IMR-90 (cell line): ENCODE results near the gene ALK. TPM values are rescaled to one million over a fixed set of nuclear protein-coding genes. Genes with fewer than 3 reads are reported as not detected.

Experiments
- ATAC-seq: fragments of 200-7000 bp; cut with Tn5 transposase; 2 replicates; pipeline ENCODE4 v1.9.1; 2020; ENCODE audit warnings: low read depth, mild to moderate bottlenecking, moderate library complexity
- BruUV-seq: library from RNA; stranded (reverse); fragments of 400-500 nt; replicated peaks from 2 replicates; lab custom pipeline; 2021; lab: Mats Ljungman, UMichigan
- CTCF ChIA-PET: fragments of 300-600 bp; formaldehyde crosslinking; extraction: SDS; loops from one replicate; lab custom pipeline; 2021; ENCODE audit warnings: antibody characterized with exemption; lab: Yijun Ruan, JAX
- POLR2A ChIA-PET: fragments of 300-600 bp; sonication (Branson Sonifier 250); formaldehyde crosslinking; loops from one replicate; lab custom pipeline; 2022; ENCODE audit warnings: antibody characterized with exemption; ENCODE audit not compliant: unreplicated experiment; lab: Charles Lee
- DNase-seq: peaks from one replicate; pipeline ENCODE4 v3.0.0; 2013
- H2AFZ ChIP-seq: replicated peaks from 2 replicates; pipeline ENCODE3; 2013; ENCODE audit warnings: low read length, mild to moderate bottlenecking; ENCODE audit not compliant: poor library complexity
- H2AK5ac ChIP-seq: 2 replicates; pipeline ENCODE4 v1.6.1; 2013; ENCODE audit warnings: low read depth, low read length, inconsistent platforms
- H2AK9ac ChIP-seq: replicated peaks from 2 replicates; pipeline ENCODE3; 2013; ENCODE audit warnings: mild to moderate bottlenecking, low read depth, low read length, moderate library complexity; ENCODE audit not compliant: poor library complexity
- H2BK120ac ChIP-seq: 2 replicates; pipeline ENCODE4 v1.6.1; 2013; ENCODE audit warnings: low read depth, low read length, inconsistent platforms
- H2BK15ac ChIP-seq: 3 replicates; pipeline ENCODE4 v1.6.1; 2013; ENCODE audit warnings: low read depth, low read length, inconsistent platforms
- H2BK20ac ChIP-seq: 2 replicates; pipeline ENCODE4 v1.6.1; 2013; ENCODE audit warnings: low read depth, mild to moderate bottlenecking, inconsistent platforms, low read length, moderate library complexity
- H2BK5ac ChIP-seq: 2 replicates; pipeline ENCODE4 v1.6.1; 2013; ENCODE audit warnings: mild to moderate bottlenecking, low read depth, low read length, inconsistent platforms; ENCODE audit not compliant: poor library complexity, severe bottlenecking
- H3K14ac ChIP-seq: replicated peaks from 2 replicates; pipeline ENCODE4 v1.6.1; 2013; ENCODE audit warnings: low read depth, low read length, inconsistent platforms
- H3K18ac ChIP-seq: 2 replicates; pipeline ENCODE4 v1.6.1; 2013; ENCODE audit warnings: low read depth, low read length, control low read depth
- H3K23ac ChIP-seq: 2 replicates; pipeline ENCODE4 v1.6.1; 2013; ENCODE audit warnings: low read depth, low read length, inconsistent platforms
- H3K27ac ChIP-seq: 2 replicates; pipeline ENCODE4 v1.5.1; 2013; ENCODE audit warnings: mild to moderate bottlenecking, control low read depth, low read length; ENCODE audit not compliant: insufficient read depth
- H3K27me3 ChIP-seq: 2 replicates; pipeline ENCODE4 v1.6.1; 2013; ENCODE audit warnings: low read length; ENCODE audit not compliant: control insufficient read depth, insufficient read depth
- H3K36me3 ChIP-seq: 2 replicates; pipeline ENCODE4 v1.6.1; 2013; ENCODE audit warnings: low read length, mixed read lengths; ENCODE audit not compliant: control insufficient read depth, insufficient read depth
- H3K4ac ChIP-seq: 2 replicates; pipeline ENCODE4 v1.6.1; 2013; ENCODE audit warnings: low read depth, low read length, inconsistent platforms
- H3K4me1 ChIP-seq: 2 replicates; pipeline ENCODE4 v1.6.1; 2013; ENCODE audit warnings: low read length, mixed read lengths; ENCODE audit not compliant: control insufficient read depth, insufficient read depth
- H3K4me2 ChIP-seq: 2 replicates; pipeline ENCODE4 v1.6.1; 2013; ENCODE audit warnings: low read depth, mild to moderate bottlenecking, control low read depth, low read length, moderate library complexity
- H3K4me3 ChIP-seq: 2 replicates; pipeline ENCODE4 v1.5.1; 2013; ENCODE audit warnings: low read depth, mild to moderate bottlenecking, control low read depth, low read length, moderate library complexity; ENCODE audit not compliant: insufficient read depth
- H3K56ac ChIP-seq: 2 replicates; pipeline ENCODE4 v1.6.1; 2013; ENCODE audit warnings: low read length, inconsistent platforms; ENCODE audit not compliant: insufficient read depth; ENCODE audit errors: extremely low read depth
- H3K79me1 ChIP-seq, 2 experiments: 2 replicates each; pipeline ENCODE4 v1.6.1; 2013; ENCODE audit warnings: low read length in 2 of 2, inconsistent platforms in 1 of 2, low read depth in 1 of 2
- H3K9ac ChIP-seq: 2 replicates; pipeline ENCODE4 v1.6.1; 2013; ENCODE audit warnings: low read depth, low read length, control low read depth
- H3K9me1 ChIP-seq: 2 replicates; pipeline ENCODE4 v1.6.1; 2013; ENCODE audit warnings: low read length, inconsistent platforms; ENCODE audit not compliant: insufficient read depth
- H3K9me3 ChIP-seq: 2 replicates; pipeline ENCODE4 v1.6.1; 2013; ENCODE audit warnings: low read length; ENCODE audit not compliant: control insufficient read depth, insufficient read depth
- H4K20me1 ChIP-seq: 2 replicates; pipeline ENCODE4 v1.6.1; 2013; ENCODE audit warnings: low read length, inconsistent platforms; ENCODE audit not compliant: insufficient read depth
- H4K5ac ChIP-seq: 2 replicates; pipeline ENCODE4 v1.6.1; 2013; ENCODE audit warnings: mild to moderate bottlenecking, low read depth, low read length, control low read depth
- H4K8ac ChIP-seq, 2 experiments: 2 replicates each; pipeline ENCODE4 v1.6.1; 2013; ENCODE audit warnings: low read depth in 2 of 2, low read length in 2 of 2, control low read depth in 1 of 2, inconsistent platforms in 1 of 2
- H4K91ac ChIP-seq: 2 replicates; pipeline ENCODE4 v1.6.1; 2013; ENCODE audit warnings: low read depth, low read length, inconsistent platforms; ENCODE audit not compliant: insufficient read depth
- CEBPB ChIP-seq: IDR thresholded peaks from 2 replicates; pipeline ENCODE4 v1.6.1; 2012; ENCODE audit warnings: low read depth, low read length, improper control_type of control experiment
- CHD1 ChIP-seq: IDR thresholded peaks from 2 replicates; pipeline ENCODE4 v1.6.1; 2012; ENCODE audit warnings: low read depth, low read length, improper control_type of control experiment
- FOS ChIP-seq: fragments of 150-350 bp; IDR thresholded peaks from 2 replicates; pipeline ENCODE4 v1.6.1; 2016; ENCODE audit warnings: low read depth, low read length
- MAFK ChIP-seq: IDR thresholded peaks from 2 replicates; pipeline ENCODE4 v1.6.1; 2012; ENCODE audit warnings: low read depth, low read length, improper control_type of control experiment
- NFE2L2 ChIP-seq: fragments of 150-350 bp; IDR thresholded peaks from 2 replicates; pipeline ENCODE4 v1.6.1; 2016; ENCODE audit warnings: low read depth, mild to moderate bottlenecking, low read length
- RCOR1 ChIP-seq: IDR thresholded peaks from 2 replicates; pipeline ENCODE4 v1.6.1; 2012; ENCODE audit warnings: mild to moderate bottlenecking, low read length, improper control_type of control experiment; ENCODE audit not compliant: insufficient replicate concordance
- RFX5 ChIP-seq: IDR thresholded peaks from 2 replicates; pipeline ENCODE4 v1.8.0; 2012; ENCODE audit warnings: low read depth, mild to moderate bottlenecking, low read length, moderate library complexity
- WGBS, 2 experiments: methylation state at CpG; one replicate each; pipeline versions ENCODE4 v1.1.5 to v1.1.7; 2013; ENCODE audit warnings: missing lambda C conversion rate in 2 of 2; ENCODE audit not compliant: insufficient read length in 1 of 2; ENCODE audit errors: extremely low coverage in 2 of 2; 5-methylcytosine and 5-hydroxymethylcytosine counted together
- dilution Hi-C: fragments of 300-500 bp; cut with HindIII; formaldehyde crosslinking; loops from one replicate; pipeline ENCODE4 v1.14.3; 2018; ENCODE audit warnings: low sequenced_read_pairs; ENCODE audit not compliant: unreplicated experiment
- in situ Hi-C: fragments of 300-500 bp; cut with MboI; formaldehyde crosslinking; loops from 3 replicates; pipeline ENCODE4 v1.14.3; 2019; ENCODE audit warnings: low sequenced_read_pairs, inconsistent platforms, mixed read lengths
- intact Hi-C: fragments of 100-400 bp; cut with micrococcal nuclease; formaldehyde crosslinking; loops from 2 replicates; pipeline ENCODE4 v1.10.0; 2022
- polyA plus RNA-seq, 3 experiments: library from polyadenylated mRNA; depleted of rRNA; stranded (reverse); fragments of >200 nt; gene quantifications; 2 replicates each; pipeline ENCODE4 v1.2.3, GENCODE V29; 2012; ENCODE audit warnings: low replicate concordance in 1 of 3
- total RNA-seq: library from RNA; depleted of rRNA; stranded (reverse); fragments of >200 nt; gene quantifications from 2 replicates; pipeline ENCODE4 v1.2.3, GENCODE V29; 2012
- TF ChIP-seq, protein P1 (sequence below): conservative IDR thresholded peaks from 2 replicates; pipeline ENCODE4 v1.5.1; 2012; ENCODE audit warnings: mild to moderate bottlenecking, low read depth, low read length, improper control_type of control experiment
- TF ChIP-seq, protein P2 (sequence below): fragments of 150-350 bp; IDR thresholded peaks from 2 replicates; pipeline ENCODE4 v1.6.1; 2016; ENCODE audit warnings: low read depth, mild to moderate bottlenecking, low read length, moderate library complexity, borderline replicate concordance

Gene ALK
- total and polyA plus RNA-seq, 2 of the 4 experiments (the other 2 are of a cell fraction), result not detected

DNA sequence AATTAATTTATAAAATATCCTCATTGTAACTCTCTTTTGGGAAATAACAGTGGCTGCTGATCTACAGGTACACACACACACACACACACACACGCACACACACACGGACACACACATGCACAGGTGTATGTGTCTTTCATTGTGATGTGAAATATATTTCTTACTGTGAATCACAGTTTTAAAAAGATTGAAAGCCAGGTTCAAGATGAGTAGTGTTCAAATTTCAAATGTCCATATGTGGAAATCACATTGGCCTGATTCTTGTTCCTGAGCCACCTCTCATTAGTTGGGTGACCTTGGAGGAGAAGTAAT is 372.4 kb downstream of the ALK start:
- no peak overlapping the region for H3K27ac ChIP-seq
- H4K8ac ChIP-seq, result no peak overlapping the region
- TF ChIP-seq MAFK (no peak), RCOR1 (no peak), NFE2L2 (no peak), RFX5 (no peak), FOS (no peak), CHD1 (no peak), CEBPB (no peak)
- TF ChIP-seq, protein P1, sequence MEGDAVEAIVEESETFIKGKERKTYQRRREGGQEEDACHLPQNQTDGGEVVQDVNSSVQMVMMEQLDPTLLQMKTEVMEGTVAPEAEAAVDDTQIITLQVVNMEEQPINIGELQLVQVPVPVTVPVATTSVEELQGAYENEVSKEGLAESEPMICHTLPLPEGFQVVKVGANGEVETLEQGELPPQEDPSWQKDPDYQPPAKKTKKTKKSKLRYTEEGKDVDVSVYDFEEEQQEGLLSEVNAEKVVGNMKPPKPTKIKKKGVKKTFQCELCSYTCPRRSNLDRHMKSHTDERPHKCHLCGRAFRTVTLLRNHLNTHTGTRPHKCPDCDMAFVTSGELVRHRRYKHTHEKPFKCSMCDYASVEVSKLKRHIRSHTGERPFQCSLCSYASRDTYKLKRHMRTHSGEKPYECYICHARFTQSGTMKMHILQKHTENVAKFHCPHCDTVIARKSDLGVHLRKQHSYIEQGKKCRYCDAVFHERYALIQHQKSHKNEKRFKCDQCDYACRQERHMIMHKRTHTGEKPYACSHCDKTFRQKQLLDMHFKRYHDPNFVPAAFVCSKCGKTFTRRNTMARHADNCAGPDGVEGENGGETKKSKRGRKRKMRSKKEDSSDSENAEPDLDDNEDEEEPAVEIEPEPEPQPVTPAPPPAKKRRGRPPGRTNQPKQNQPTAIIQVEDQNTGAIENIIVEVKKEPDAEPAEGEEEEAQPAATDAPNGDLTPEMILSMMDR, result no peak
- TF ChIP-seq, protein P2, sequence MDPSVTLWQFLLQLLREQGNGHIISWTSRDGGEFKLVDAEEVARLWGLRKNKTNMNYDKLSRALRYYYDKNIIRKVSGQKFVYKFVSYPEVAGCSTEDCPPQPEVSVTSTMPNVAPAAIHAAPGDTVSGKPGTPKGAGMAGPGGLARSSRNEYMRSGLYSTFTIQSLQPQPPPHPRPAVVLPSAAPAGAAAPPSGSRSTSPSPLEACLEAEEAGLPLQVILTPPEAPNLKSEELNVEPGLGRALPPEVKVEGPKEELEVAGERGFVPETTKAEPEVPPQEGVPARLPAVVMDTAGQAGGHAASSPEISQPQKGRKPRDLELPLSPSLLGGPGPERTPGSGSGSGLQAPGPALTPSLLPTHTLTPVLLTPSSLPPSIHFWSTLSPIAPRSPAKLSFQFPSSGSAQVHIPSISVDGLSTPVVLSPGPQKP, result no peak
- no peaks in the 10 kb centered on the region for H3K36me3 ChIP-seq
- H3K4me3 ChIP-seq, result no peak overlapping the region
- H3K4ac ChIP-seq, result no peak overlapping the region
- H3K27me3 ChIP-seq, result peaks cover 7% of the 10 kb centered on the region; the same call in 1 of the 2 replicates
- no peak overlapping the region for H2BK120ac ChIP-seq
- in situ Hi-C loops, result no loop called here
- H2AK5ac ChIP-seq, result no peak overlapping the region
- H4K5ac ChIP-seq, result no peak overlapping the region
- no peak overlapping the region for H2BK15ac ChIP-seq
- H2AK9ac ChIP-seq, result no peak overlapping the region
- no peaks in the 10 kb centered on the region for H3K79me1 ChIP-seq
- no peaks in the 10 kb centered on the region for H3K9me1 ChIP-seq
- no CpG with 5 or more reads among the region's 2 CpGs for WGBS, 2 experiments
- POLR2A ChIA-PET, result no interaction called here
- no TSS peak for BruUV-seq
- H3K56ac ChIP-seq, result no peak overlapping the region
- DNase-seq (no peak), ATAC-seq (no peak)
- no peak overlapping the region for H2BK20ac ChIP-seq
- H3K4me2 ChIP-seq, result no peak overlapping the region
- H3K14ac ChIP-seq, result no peak overlapping the region
- no peak overlapping the region for H3K23ac ChIP-seq
- no peak overlapping the region for H2BK5ac ChIP-seq
- dilution Hi-C loops, result no loop called here
- no peaks in the 10 kb centered on the region for H3K9me3 ChIP-seq
- H3K4me1 ChIP-seq, result no peaks in the 10 kb centered on the region
- H4K20me1 ChIP-seq, result no peaks in the 10 kb centered on the region
- H2AFZ ChIP-seq, result no peak overlapping the region
- no peak overlapping the region for H3K18ac ChIP-seq
- CTCF ChIA-PET, result no interaction called here
- no peak overlapping the region for H3K9ac ChIP-seq
- intact Hi-C loops, result no loop called here
- no peak overlapping the region for H4K91ac ChIP-seq
